ENCODE results near the gene SNED1.

The SNED1 gene

GRCh38 chr2:241009191-241009590, 10.8 kb downstream of the SNED1 start:
- peaks cover 10% of the 10 kb centered on the region for H3K27me3 ChIP-seq (ENCODE audit: insufficient read depth, poor library complexity, severe bottlenecking)

GRCh38 chr2:241009601-241010530, 11.4 kb downstream of the SNED1 start:
- Histone ChIP-seq H3K27ac (replicated peaks) (no peak overlapping the region), H3K27me3 (ENCODE audit: insufficient read depth, poor library complexity, severe bottlenecking) (peaks cover 10% of the 10 kb centered on the region), H3K4me3 (replicated peaks; ENCODE audit: insufficient read depth, low read length) (no peak overlapping the region)
- TF ChIP-seq REST (IDR thresholded peaks at IDR 0.05; ENCODE audit: insufficient replicate concordance, low read depth) (no peak), POLR2AphosphoS5 (IDR thresholded peaks at IDR 0.05; ENCODE audit: low read depth) (no peak), GABPA (IDR thresholded peaks at IDR 0.05; ENCODE audit: low read depth) (no peak), SPI1 (IDR thresholded peaks at IDR 0.05; ENCODE audit: borderline replicate concordance, low read depth) (no peak), CTCF (IDR thresholded peaks at IDR 0.05; ENCODE audit: insufficient read depth, low read length) (no peak)
- no peak for DNase-seq (ENCODE audit: low read depth in 1 of 2, low spot score in 1 of 2)

More at GRCh38 chr2:241009191-241009590, 10.8 kb downstream of the SNED1 start:
- Histone ChIP-seq H3K27ac (replicated peaks) (no peak overlapping the region), H3K4me3 (replicated peaks; ENCODE audit: insufficient read depth, low read length) (no peak overlapping the region)
- TF ChIP-seq GABPA (IDR thresholded peaks at IDR 0.05; ENCODE audit: low read depth) (no peak), CTCF (IDR thresholded peaks at IDR 0.05; ENCODE audit: insufficient read depth, low read length) (no peak), SPI1 (IDR thresholded peaks at IDR 0.05; ENCODE audit: borderline replicate concordance, low read depth) (no peak), POLR2AphosphoS5 (IDR thresholded peaks at IDR 0.05; ENCODE audit: low read depth) (no peak), REST (IDR thresholded peaks at IDR 0.05; ENCODE audit: insufficient replicate concordance, low read depth) (no peak)
- no peak for DNase-seq (ENCODE audit: low read depth in 1 of 2, low spot score in 1 of 2)

GRCh38 chr2:241010531-241011295, 12.3 kb downstream of the SNED1 start:
- Histone ChIP-seq H3K27ac (replicated peaks) (no peak overlapping the region), H3K4me3 (replicated peaks; ENCODE audit: insufficient read depth, low read length) (no peak overlapping the region), H3K27me3 (ENCODE audit: insufficient read depth, poor library complexity, severe bottlenecking) (peaks cover 10% of the 10 kb centered on the region)
- DNase-seq (ENCODE audit: low read depth in 1 of 2, low spot score in 1 of 2) = no peak
- TF ChIP-seq POLR2AphosphoS5 (IDR thresholded peaks at IDR 0.05; ENCODE audit: low read depth) (no peak), SPI1 (IDR thresholded peaks at IDR 0.05; ENCODE audit: borderline replicate concordance, low read depth) (no peak), CTCF (IDR thresholded peaks at IDR 0.05; ENCODE audit: insufficient read depth, low read length) (no peak), GABPA (IDR thresholded peaks at IDR 0.05; ENCODE audit: low read depth) (no peak), REST (IDR thresholded peaks at IDR 0.05; ENCODE audit: insufficient replicate concordance, low read depth) (no peak)
